ENCODE data around the gene EXTL1. TPM values are rescaled to one million over a fixed set of nuclear protein-coding genes. Genes with fewer than 3 reads are reported as not detected.

EXTL1 gene
- total and polyA plus RNA-seq, 4 donors, result 0.08 to 0.63 (median 0.31) TPM

GRCh38 chr1:26055041-26055440 lies 33.5 kb downstream of the EXTL1 start:
- DNase-seq (no peak), ATAC-seq (ENCODE audit: insufficient read depth, low FRiP score) (no peak)
- H3K9ac ChIP-seq (ENCODE audit: insufficient read depth in 1 of 2, low read length in 2 of 2), result no peak overlapping the region
- no peak for TF ChIP-seq CTCF (IDR thresholded peaks at IDR 0.05; ENCODE audit: control extremely low read depth, extremely low read depth)
- peaks cover 0 to 18% (median 0%) of the 10 kb centered on the region in 4 donors for H3K36me3 ChIP-seq (ENCODE audit: control insufficient read depth in 4 of 4, insufficient read depth in 4 of 4, low read length in 4 of 4)
- H3K27ac ChIP-seq (ENCODE audit: low read depth in 1 of 2, low read length in 1 of 2), result no peak overlapping the region
- peaks cover 0 to 4% (median 0%) of the 10 kb centered on the region in 5 donors for H3K4me1 ChIP-seq (ENCODE audit: control insufficient read depth in 5 of 5, insufficient read depth in 5 of 5, low read length in 5 of 5)
- H3K4me3 ChIP-seq, result no peak overlapping the region
- H3K27me3 ChIP-seq (ENCODE audit: control insufficient read depth in 3 of 3, insufficient read depth in 3 of 3, low read length in 2 of 3), result peaks cover 0 to 5% (median 3%) of the 10 kb centered on the region in 3 donors
- peaks cover 0 to 3% (median 0%) of the 10 kb centered on the region in 4 donors for H3K9me3 ChIP-seq (ENCODE audit: control insufficient read depth in 4 of 4, insufficient read depth in 3 of 4, low read length in 3 of 4)
- 87 to 91% methylated on average over 2 of the region's 2 CpGs for WGBS, 2 donors

GRCh38 chr1:26057189-26057588 lies 35.6 kb downstream of the EXTL1 start:
- no peak for DNase-seq
- peaks cover 0 to 26% (median 0%) of the 10 kb centered on the region in 4 donors for H3K36me3 ChIP-seq (ENCODE audit: control insufficient read depth in 4 of 4, insufficient read depth in 4 of 4, low read length in 4 of 4)
- H3K9me3 ChIP-seq (ENCODE audit: control insufficient read depth in 4 of 4, insufficient read depth in 3 of 4, low read length in 3 of 4), result peaks cover 0 to 2% (median 0%) of the 10 kb centered on the region in 4 donors
- no peak overlapping the region for H3K4me3 ChIP-seq
- no peak for ATAC-seq (ENCODE audit: insufficient read depth, low FRiP score)
- no peak for TF ChIP-seq CTCF (IDR thresholded peaks at IDR 0.05; ENCODE audit: control extremely low read depth, extremely low read depth)
- peaks cover 0 to 8% (median 0%) of the 10 kb centered on the region in 5 donors for H3K4me1 ChIP-seq (ENCODE audit: control insufficient read depth in 5 of 5, insufficient read depth in 5 of 5, low read length in 5 of 5)
- peak overlapping the region in 1 of 2 donors; percentile 5 for H3K27ac ChIP-seq (ENCODE audit: low read depth in 1 of 2, low read length in 1 of 2)
- peaks cover 0 to 5% (median 3%) of the 10 kb centered on the region in 3 donors for H3K27me3 ChIP-seq (ENCODE audit: control insufficient read depth in 3 of 3, insufficient read depth in 3 of 3, low read length in 2 of 3)
- WGBS, 2 donors, result 85 to 87% methylated on average over 2 of the region's 2 CpGs
- H3K9ac ChIP-seq (ENCODE audit: insufficient read depth in 1 of 2, low read length in 2 of 2), result no peak overlapping the region

GRCh38 chr1:26058052-26058595 lies 36.5 kb downstream of the EXTL1 start:
- 83 to 94% methylated on average over 5 of the region's 5 CpGs for WGBS, 2 donors
- ATAC-seq (ENCODE audit: insufficient read depth, low FRiP score), result no peak
- no peak for TF ChIP-seq CTCF (IDR thresholded peaks at IDR 0.05; ENCODE audit: control extremely low read depth, extremely low read depth)

More at GRCh38 chr1:26058052-26058595, 36.5 kb downstream of the EXTL1 start:
- Histone ChIP-seq H3K4me3 (no peak overlapping the region), H3K36me3 (ENCODE audit: control insufficient read depth in 4 of 4, insufficient read depth in 4 of 4, low read length in 4 of 4) (peaks cover 0 to 26% (median 0%) of the 10 kb centered on the region in 4 donors), H3K4me1 (ENCODE audit: control insufficient read depth in 5 of 5, insufficient read depth in 5 of 5, low read length in 5 of 5) (peaks cover 0 to 8% (median 0%) of the 10 kb centered on the region in 5 donors), H3K27ac (ENCODE audit: low read depth in 1 of 2, low read length in 1 of 2) (no peak overlapping the region), H3K27me3 (ENCODE audit: control insufficient read depth in 3 of 3, insufficient read depth in 3 of 3, low read length in 2 of 3) (peaks cover 0 to 5% (median 3%) of the 10 kb centered on the region in 3 donors), H3K9ac (ENCODE audit: insufficient read depth in 1 of 2, low read length in 2 of 2) (no peak overlapping the region), H3K9me3 (ENCODE audit: control insufficient read depth in 4 of 4, insufficient read depth in 3 of 4, low read length in 3 of 4) (peaks cover 0 to 1% (median 0%) of the 10 kb centered on the region in 4 donors)
- DNase-seq, result no peak

Measured in lung (tissue), 12 donors.